ENCODE measurements around the gene ARV1.

GRCh38 chr1:230930986-230931385 is 47.9 kb upstream of the ARV1 start:
- TF ChIP-seq CTCF (conservative IDR thresholded peaks at IDR 0.05 in 1 of 2, IDR thresholded peaks at IDR 0.05 in 1 of 2; ENCODE audit: extremely low read depth in 1 of 2, insufficient read depth in 1 of 2, low read depth in 1 of 2, low read length in 2 of 2) = no peak
- TF ChIP-seq EZH2 (IDR thresholded peaks at IDR 0.05; ENCODE audit: borderline replicate concordance, low read length) = no peak
